T-cell (primary cell): ENCODE results near the gene RTN4R. TPM values are rescaled to one million over a fixed set of nuclear protein-coding genes. Genes with fewer than 3 reads are reported as not detected.

Experiments used
- ATAC-seq, 4 experiments: fragments of 200-7000 bp in 3 of 4; fragments of 150-1000 bp in 1 of 4; cut with Tn5 transposase; replicated peaks in 1 of 4; 1 replicate in 3 of 4; 2 replicates in 1 of 4; pipeline ENCODE4 v1.10.0; 2021; ENCODE audit warnings: moderate library complexity in 3 of 4, mild to moderate bottlenecking in 2 of 4, moderate number of reproducible peaks in 1 of 4
- CTCF ChIA-PET, 2 donors: fragments of 300-600 bp; sonication (Branson Sonifier 250); formaldehyde crosslinking; loops; one replicate each; lab custom pipeline; 2022; ENCODE audit warnings: antibody characterized with exemption in 2 of 2; lab: Charles Lee
- POLR2A ChIA-PET, 2 donors: fragments of 300-600 bp; sonication (Branson Sonifier 250); formaldehyde crosslinking; loops; one replicate each; lab custom pipeline; 2022; ENCODE audit warnings: antibody characterized with exemption in 2 of 2; lab: Charles Lee
- DNase-seq, 35 experiments: peaks; one replicate each; pipeline versions ENCODE4 v3.0.0 to v3.0.0-alpha.2; 2013 to 2023
- H3K27ac ChIP-seq: one replicate; pipeline ENCODE4 v1.5.1; 2013; ENCODE audit warnings: low read length
- H3K27me3 ChIP-seq, 2 experiments: replicated peaks in 1 of 2; 1 replicate in 1 of 2; 2 replicates in 1 of 2; pipeline versions ENCODE4 v1.6.1 to v1.7.0; 2013; ENCODE audit warnings: low read length in 1 of 2, mixed read lengths in 1 of 2; ENCODE audit not compliant: control insufficient read depth in 2 of 2, insufficient read depth in 2 of 2; ENCODE audit errors: extremely low read depth in 1 of 2
- H3K36me3 ChIP-seq, 2 donors: 1 replicate in 1 of 2; 2 replicates in 1 of 2; pipeline versions ENCODE4 v1.6.1 to v1.7.0; 2013; ENCODE audit warnings: low read length in 1 of 2; ENCODE audit not compliant: control insufficient read depth in 2 of 2, insufficient read depth in 1 of 2; ENCODE audit errors: extremely low read depth in 1 of 2
- H3K4me1 ChIP-seq, 2 experiments: 1 replicate in 1 of 2; 2 replicates in 1 of 2; pipeline versions ENCODE4 v1.6.1 to v1.7.0; 2013; ENCODE audit warnings: low read length in 2 of 2, mixed read lengths in 1 of 2; ENCODE audit not compliant: insufficient read depth in 2 of 2, control insufficient read depth in 1 of 2; ENCODE audit errors: extremely low read depth in 1 of 2
- H3K4me3 ChIP-seq, 2 donors: 1 replicate in 1 of 2; 2 replicates in 1 of 2; pipeline versions ENCODE4 v1.5.1 to v1.7.0; 2013; ENCODE audit warnings: mild to moderate bottlenecking in 2 of 2, low read length in 1 of 2, moderate library complexity in 1 of 2; ENCODE audit not compliant: control insufficient read depth in 1 of 2; ENCODE audit errors: extremely low read depth in 1 of 2
- H3K9me3 ChIP-seq: 2 replicates; pipeline ENCODE4 v1.7.0; 2013
- H3K27ac Mint-ChIP-seq, 2 donors: one replicate each; pipeline ENCODE4 v1.8.0; 2020 to 2021; ENCODE audit warnings: mild to moderate bottlenecking in 2 of 2, mixed read lengths in 2 of 2
- H3K27me3 Mint-ChIP-seq, 2 donors: one replicate each; pipeline ENCODE4 v1.8.0; 2021 to 2022; ENCODE audit warnings: mixed read lengths in 2 of 2
- H3K36me3 Mint-ChIP-seq: one replicate; pipeline ENCODE4 v1.8.0; 2021; ENCODE audit warnings: mixed read lengths
- H3K4me1 Mint-ChIP-seq, 3 donors: one replicate each; pipeline ENCODE4 v1.8.0; 2020 to 2022; ENCODE audit warnings: mixed read lengths in 3 of 3, mild to moderate bottlenecking in 1 of 3
- H3K4me3 Mint-ChIP-seq, 3 donors: one replicate each; pipeline ENCODE4 v1.8.0; 2020 to 2022; ENCODE audit warnings: mild to moderate bottlenecking in 3 of 3, mixed read lengths in 3 of 3, moderate library complexity in 3 of 3
- H3K9me3 Mint-ChIP-seq, 3 donors: one replicate each; pipeline ENCODE4 v1.8.0; 2020 to 2022; ENCODE audit warnings: mixed read lengths in 3 of 3
- WGBS: methylation state at CpG from one replicate; pipeline ENCODE4 v1.1.5; 2013; ENCODE audit warnings: missing lambda C conversion rate; ENCODE audit not compliant: insufficient coverage; 5-methylcytosine and 5-hydroxymethylcytosine counted together
- total RNA-seq, 35 experiments: library from RNA in 6 of 35; stranded (reverse) in 6 of 35; fragments of 120-200 nt in 1 of 35; gene quantifications; one replicate each; pipeline versions ENCODE4 v1.2.1 to v1.2.4 and lab custom pipeline; 2013 to 2026

RTN4R gene
- total RNA-seq, 5 donors from 2014 or later (not counting 1 experiment from before 2014, with no cell fraction given), result 0.33 to 4.1 (median 2.5) TPM

DNA sequence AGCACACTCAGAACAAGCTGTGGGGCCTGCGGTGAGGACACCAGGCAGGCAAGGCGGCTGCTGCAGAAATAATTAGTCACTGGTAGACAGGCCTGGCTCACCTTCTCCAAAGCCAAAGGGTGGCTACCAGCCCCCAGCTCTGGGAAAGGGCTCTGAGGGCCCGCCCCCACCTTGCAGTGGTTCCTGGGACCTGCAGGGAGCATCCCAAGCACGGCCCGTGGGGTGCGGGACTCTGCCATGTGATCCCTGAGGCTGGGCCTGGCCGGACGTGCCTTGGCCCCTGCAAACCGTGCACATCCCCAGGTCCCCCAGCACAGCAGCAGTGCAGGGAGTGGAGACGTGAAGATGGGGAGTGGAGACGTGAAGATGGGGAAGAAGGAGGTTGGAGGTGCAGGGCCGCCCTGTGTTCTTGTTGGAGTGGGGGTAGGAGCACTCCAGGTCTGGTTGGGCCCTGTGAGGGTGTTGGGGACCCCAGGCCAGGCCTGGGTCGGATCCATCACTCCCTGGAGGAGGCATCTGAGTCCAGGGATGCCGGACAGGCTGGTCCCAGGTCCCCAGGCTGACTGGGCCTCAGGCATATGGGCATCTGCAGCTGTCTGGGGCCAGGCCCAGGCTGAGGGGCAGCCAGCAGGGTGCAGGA, 41.9 kb downstream of the RTN4R start:
- no peak for DNase-seq
- H3K9me3 Mint-ChIP-seq, result no peaks in the 10 kb centered on the region
- H3K36me3 ChIP-seq, result no peaks in the 10 kb centered on the region
- no peaks in the 10 kb centered on the region for H3K27me3 Mint-ChIP-seq
- ChIA-PET POLR2A (no interaction called here), CTCF (no interaction called here)
- no peaks in the 10 kb centered on the region for H3K4me1 ChIP-seq
- peaks cover 0 to 10% (median 0%) of the 10 kb centered on the region in 3 donors for H3K4me1 Mint-ChIP-seq
- WGBS, result 84% methylated on average over 13 of the region's 14 CpGs
- no peaks in the 10 kb centered on the region for H3K9me3 ChIP-seq
- H3K27me3 ChIP-seq, result peaks cover 0 to 18% of the 10 kb centered on the region in 2 experiments
- no peak overlapping the region for H3K4me3 Mint-ChIP-seq
- no peaks in the 10 kb centered on the region for H3K36me3 Mint-ChIP-seq
- no peak overlapping the region for H3K4me3 ChIP-seq
- no peak overlapping the region for H3K27ac ChIP-seq
- no peak for ATAC-seq
- no peak overlapping the region for H3K27ac Mint-ChIP-seq

DNA sequence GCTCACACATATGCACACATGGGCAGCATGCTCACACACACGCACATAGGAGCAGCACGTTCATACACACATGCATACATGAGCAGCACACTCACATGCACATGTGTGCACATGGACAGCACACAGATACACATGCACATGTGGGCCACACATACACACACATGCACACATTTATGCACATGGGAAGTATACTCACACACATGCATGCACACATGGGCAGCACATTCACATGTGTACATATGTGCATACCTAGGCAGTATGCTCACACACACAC, 42.5 kb downstream of the RTN4R start:
- ChIA-PET POLR2A (no interaction called here), CTCF (no interaction called here)
- no peaks in the 10 kb centered on the region for H3K36me3 Mint-ChIP-seq
- ATAC-seq (no peak), DNase-seq (no peak)
- H3K9me3 Mint-ChIP-seq, result no peaks in the 10 kb centered on the region
- H3K4me1 Mint-ChIP-seq, result peaks cover 0 to 10% (median 0%) of the 10 kb centered on the region in 3 donors
- 97% methylated on average over 2 of the region's 2 CpGs for WGBS
- no peak overlapping the region for H3K27ac Mint-ChIP-seq
- H3K9me3 ChIP-seq, result no peaks in the 10 kb centered on the region
- no peak overlapping the region for H3K4me3 ChIP-seq
- H3K36me3 ChIP-seq, result no peaks in the 10 kb centered on the region
- no peaks in the 10 kb centered on the region for H3K27me3 Mint-ChIP-seq
- H3K27ac ChIP-seq, result no peak overlapping the region
- H3K27me3 ChIP-seq, result peaks cover 0 to 13% of the 10 kb centered on the region in 2 experiments
- H3K4me1 ChIP-seq, result no peaks in the 10 kb centered on the region
- H3K4me3 Mint-ChIP-seq, result no peak overlapping the region

DNA sequence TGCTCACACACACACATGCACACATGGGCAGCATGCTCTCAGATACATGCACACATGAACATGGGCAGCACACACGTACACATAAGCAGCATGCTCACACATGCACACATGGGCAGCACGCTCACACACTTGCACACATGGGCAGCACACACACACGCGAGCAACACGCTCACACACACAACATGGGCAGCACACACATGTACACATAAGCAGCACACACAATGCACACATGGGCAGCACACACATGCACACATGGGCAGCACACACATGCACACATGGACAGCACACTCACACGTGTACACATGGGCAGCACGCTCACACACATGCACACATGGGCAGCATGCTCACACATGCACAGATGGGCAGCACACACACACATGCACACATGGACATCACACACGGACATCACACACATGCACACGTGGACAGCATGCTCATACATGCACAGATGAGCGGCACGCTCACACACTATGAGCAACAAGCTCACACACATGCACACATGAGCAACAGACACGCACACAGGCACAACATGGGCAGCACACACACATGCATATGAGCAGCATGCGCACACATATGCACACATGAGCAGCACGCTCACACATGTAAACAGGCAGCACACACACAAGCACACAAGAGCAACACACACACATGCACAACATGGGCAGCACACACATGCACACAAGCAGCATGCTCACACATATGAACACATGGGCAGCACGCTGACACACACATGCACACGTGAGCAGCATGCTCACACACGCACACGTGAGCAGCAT, 43.0 kb downstream of the RTN4R start:
- H3K27me3 ChIP-seq, result peaks cover 0 to 16% of the 10 kb centered on the region in 2 experiments
- POLR2A ChIA-PET, result no interaction called here
- H3K9me3 Mint-ChIP-seq, result no peaks in the 10 kb centered on the region
- no peaks in the 10 kb centered on the region for H3K4me1 ChIP-seq
- H3K27me3 Mint-ChIP-seq, result no peaks in the 10 kb centered on the region
- H3K27ac Mint-ChIP-seq, result no peak overlapping the region
- CTCF ChIA-PET, result no interaction called here
- H3K9me3 ChIP-seq, result no peaks in the 10 kb centered on the region
- peaks cover 0 to 10% (median 0%) of the 10 kb centered on the region in 3 donors for H3K4me1 Mint-ChIP-seq
- H3K36me3 ChIP-seq, result no peaks in the 10 kb centered on the region
- no peaks in the 10 kb centered on the region for H3K36me3 Mint-ChIP-seq
- ATAC-seq (no peak), DNase-seq (no peak)
- no peak overlapping the region for H3K4me3 ChIP-seq
- WGBS, result 91% methylated on average over 18 of the region's 18 CpGs
- H3K27ac ChIP-seq, result no peak overlapping the region
- no peak overlapping the region for H3K4me3 Mint-ChIP-seq

DNA sequence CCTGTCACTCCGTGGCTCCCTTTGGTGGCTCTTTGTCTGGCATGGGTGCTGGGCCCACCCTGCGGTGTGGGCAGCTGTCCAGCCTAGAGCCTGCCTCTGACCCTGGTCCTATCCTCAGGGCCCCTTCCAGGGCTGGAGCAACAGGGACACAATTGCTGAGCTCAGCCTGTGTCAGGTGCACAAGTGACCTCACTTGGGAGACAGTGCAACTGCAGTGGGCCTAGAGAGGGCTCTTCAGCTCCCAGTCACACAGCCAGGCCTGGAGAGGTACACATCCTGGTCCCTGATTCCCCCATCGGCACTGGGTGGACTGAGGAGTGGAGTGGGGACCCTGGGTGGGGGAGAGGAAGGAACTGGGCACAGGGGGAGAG, 43.9 kb downstream of the RTN4R start:
- Histone ChIP-seq H3K36me3 (no peaks in the 10 kb centered on the region), H3K4me3 (no peak overlapping the region), H3K4me1 (no peaks in the 10 kb centered on the region), H3K27me3 (peaks cover 0 to 21% of the 10 kb centered on the region in 2 experiments), H3K27ac (no peak overlapping the region), H3K9me3 (no peaks in the 10 kb centered on the region)
- POLR2A ChIA-PET, result no interaction called here
- no peak overlapping the region for H3K4me3 Mint-ChIP-seq
- H3K27me3 Mint-ChIP-seq, result no peaks in the 10 kb centered on the region
- CTCF ChIA-PET, result no interaction called here
- H3K36me3 Mint-ChIP-seq, result no peaks in the 10 kb centered on the region
- ATAC-seq (no peak), DNase-seq (no peak)
- 77% methylated on average over 3 of the region's 3 CpGs for WGBS
- no peaks in the 10 kb centered on the region for H3K9me3 Mint-ChIP-seq
- H3K27ac Mint-ChIP-seq, result no peak overlapping the region
- peaks cover 0 to 10% (median 0%) of the 10 kb centered on the region in 3 donors for H3K4me1 Mint-ChIP-seq

DNA sequence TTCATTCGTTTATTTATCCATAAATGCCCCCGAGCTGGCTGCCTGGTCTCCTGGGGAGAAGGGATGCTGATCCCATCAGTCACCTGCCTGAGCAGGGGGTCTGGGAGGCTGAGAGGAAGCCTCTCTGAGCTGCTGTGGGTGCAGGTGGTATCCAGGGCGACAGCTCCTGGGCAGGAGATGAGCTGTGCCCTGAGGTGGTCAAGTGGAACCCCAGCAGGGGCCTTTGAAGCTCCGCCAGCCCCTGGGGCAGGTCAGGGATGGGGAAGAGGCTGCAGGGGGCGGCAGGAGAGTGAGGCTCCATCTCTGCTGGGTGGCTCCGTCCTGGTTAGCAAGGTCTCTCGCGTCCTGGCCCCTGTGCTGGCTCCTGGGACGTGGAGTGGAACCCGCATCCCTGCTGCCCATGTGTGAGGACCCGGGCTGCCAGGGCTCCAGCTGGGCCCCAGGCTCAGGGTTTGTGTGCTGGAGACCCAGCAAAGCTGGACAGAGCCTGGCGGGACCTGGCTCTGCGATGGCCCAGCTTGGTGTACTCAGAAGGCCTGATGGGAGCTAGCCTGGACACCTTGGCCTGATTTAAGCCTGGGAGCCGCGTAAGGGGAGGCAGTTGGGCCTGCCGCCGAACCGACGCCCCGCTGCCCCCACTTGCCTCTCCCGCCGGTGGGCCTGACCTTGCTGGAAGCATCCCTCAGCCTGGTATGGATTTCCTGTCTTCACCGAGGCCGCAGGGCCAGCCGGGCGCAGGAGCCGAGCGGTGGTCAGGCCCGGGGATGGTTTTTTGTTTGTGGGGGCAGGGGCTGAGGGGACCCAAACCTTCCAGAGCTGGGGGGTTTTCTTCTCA, 44.5 kb downstream of the RTN4R start:
- Mint-ChIP-seq H3K4me1 (peaks cover 0 to 10% (median 0%) of the 10 kb centered on the region in 3 donors), H3K4me3 (no peak overlapping the region), H3K9me3 (no peaks in the 10 kb centered on the region), H3K27ac (no peak overlapping the region), H3K36me3 (no peaks in the 10 kb centered on the region), H3K27me3 (no peaks in the 10 kb centered on the region)
- POLR2A ChIA-PET, result no interaction called here
- CTCF ChIA-PET, result no interaction called here
- Histone ChIP-seq H3K36me3 (no peaks in the 10 kb centered on the region), H3K9me3 (no peaks in the 10 kb centered on the region), H3K27ac (no peak overlapping the region), H3K4me3 (no peak overlapping the region), H3K27me3 (peaks cover 0 to 19% of the 10 kb centered on the region in 2 experiments), H3K4me1 (no peaks in the 10 kb centered on the region)
- ATAC-seq (no peak), DNase-seq (no peak)
- 93% methylated on average over 18 of the region's 29 CpGs for WGBS

DNA sequence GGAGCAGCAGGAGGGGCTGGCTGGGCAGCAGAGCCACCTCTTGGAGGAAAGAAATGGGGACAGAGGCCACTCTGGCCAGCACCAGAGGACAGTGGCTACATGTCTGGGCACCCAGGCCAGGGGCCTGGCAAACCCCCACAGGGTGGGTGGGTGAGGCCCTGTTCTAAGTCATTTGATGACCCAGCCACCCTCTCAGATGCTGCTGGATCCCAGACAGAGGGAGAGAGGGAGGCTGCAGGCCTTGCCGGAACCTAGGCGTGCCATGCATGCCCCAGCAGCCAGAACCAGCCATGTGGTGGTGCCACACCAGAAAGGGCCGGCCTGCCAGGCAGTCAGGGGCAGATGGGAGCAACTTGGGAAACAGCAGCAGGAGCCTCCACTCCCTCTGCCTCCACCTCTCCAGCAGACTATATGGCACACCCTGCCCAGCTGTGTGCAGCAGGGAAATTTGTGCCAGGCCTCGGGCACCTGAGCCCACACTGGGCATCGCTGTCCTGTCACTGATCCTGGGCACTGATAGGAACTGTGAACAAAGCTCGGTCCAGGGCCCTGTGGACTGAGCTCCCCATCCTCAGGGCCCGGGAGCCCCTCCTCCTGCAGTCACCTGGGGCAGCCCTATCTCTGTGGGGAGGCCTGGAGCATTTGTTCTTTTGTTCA, 45.2 kb downstream of the RTN4R start:
- ChIA-PET POLR2A (no interaction called here), CTCF (no interaction called here)
- DNase-seq (no peak), ATAC-seq (no peak)
- H3K4me3 ChIP-seq, result no peak overlapping the region
- H3K27ac ChIP-seq, result no peak overlapping the region
- Mint-ChIP-seq H3K27me3 (no peaks in the 10 kb centered on the region), H3K4me3 (no peak overlapping the region), H3K27ac (no peak overlapping the region), H3K9me3 (no peaks in the 10 kb centered on the region), H3K36me3 (no peaks in the 10 kb centered on the region), H3K4me1 (peaks cover 0 to 10% (median 0%) of the 10 kb centered on the region in 3 donors)
- no peaks in the 10 kb centered on the region for H3K9me3 ChIP-seq
- 69% methylated on average over 4 of the region's 7 CpGs for WGBS
- peaks cover 0 to 18% of the 10 kb centered on the region in 2 experiments for H3K27me3 ChIP-seq
- H3K36me3 ChIP-seq, result no peaks in the 10 kb centered on the region
- no peaks in the 10 kb centered on the region for H3K4me1 ChIP-seq
